ENCODE measurements around the gene MYO6. TPM values are rescaled to one million over a fixed set of nuclear protein-coding genes. Genes with fewer than 3 reads are reported as not detected.

Gene MYO6
- total RNA-seq, 2 experiments from 2014 or later: 0.85 to 1.1 TPM

GRCh38 chr6:75940564-75940963, 191.5 kb downstream of the MYO6 start:
- Histone ChIP-seq H3K36me3 (ENCODE audit: insufficient read depth, low read length) (no peaks in the 10 kb centered on the region), H3K27ac (ENCODE audit: low read depth in 1 of 2, low read length in 2 of 2) (no peak overlapping the region), H3K4me3 (ENCODE audit: low read length) (no peak overlapping the region), H3K27me3 (ENCODE audit: control insufficient read depth in 1 of 2, insufficient read depth in 2 of 2, low read length in 2 of 2) (peaks cover 0 to 14% of the 10 kb centered on the region in 2 experiments), H3K4me1 (ENCODE audit: insufficient read depth, low read length) (peaks cover 2% of the 10 kb centered on the region), H3K9me3 (ENCODE audit: control insufficient read depth in 1 of 2, insufficient read depth in 1 of 2, low read length in 2 of 2) (no peaks in the 10 kb centered on the region)
- DNase-seq (no peak), ATAC-seq (ENCODE audit: poor library complexity) (no peak)
- H3K27ac Mint-ChIP-seq: no peak overlapping the region
- no peak overlapping the region for H3K4me3 Mint-ChIP-seq
- ChIA-PET POLR2A (no interaction called here), CTCF (no interaction called here)
- no peaks in the 10 kb centered on the region for H3K9me3 Mint-ChIP-seq
- TF ChIP-seq CTCF (IDR thresholded peaks at IDR 0.05): no peak
- H3K27me3 Mint-ChIP-seq: peaks cover 3% of the 10 kb centered on the region
- no peaks in the 10 kb centered on the region for H3K4me1 Mint-ChIP-seq (ENCODE audit: low read depth)
- no peaks in the 10 kb centered on the region for H3K36me3 Mint-ChIP-seq (ENCODE audit: low read depth)
- intact Hi-C loops (cut with DNase I, micrococcal nuclease): no loop called here

- no peak for TF ChIP-seq CTCF (IDR thresholded peaks at IDR 0.05)
- POLR2A ChIA-PET: no interaction called here
- Mint-ChIP-seq H3K36me3 (ENCODE audit: low read depth) (no peaks in the 10 kb centered on the region), H3K9me3 (no peaks in the 10 kb centered on the region), H3K4me1 (ENCODE audit: low read depth) (no peaks in the 10 kb centered on the region), H3K27me3 (no peaks in the 10 kb centered on the region), H3K27ac (no peak overlapping the region), H3K4me3 (no peak overlapping the region)
- CTCF ChIA-PET: no interaction called here
- intact Hi-C loops (cut with DNase I, micrococcal nuclease): no loop called here
- Histone ChIP-seq H3K9me3 (ENCODE audit: control insufficient read depth in 1 of 2, insufficient read depth in 1 of 2, low read length in 2 of 2) (no peaks in the 10 kb centered on the region), H3K27ac (ENCODE audit: low read depth in 1 of 2, low read length in 2 of 2) (no peak overlapping the region), H3K4me1 (ENCODE audit: insufficient read depth, low read length) (no peaks in the 10 kb centered on the region), H3K27me3 (ENCODE audit: control insufficient read depth in 1 of 2, insufficient read depth in 2 of 2, low read length in 2 of 2) (peaks cover 0 to 5% of the 10 kb centered on the region in 2 experiments), H3K36me3 (ENCODE audit: insufficient read depth, low read length) (no peaks in the 10 kb centered on the region), H3K4me3 (ENCODE audit: low read length) (no peak overlapping the region)
- DNase-seq: no peak
- no peak for ATAC-seq (ENCODE audit: poor library complexity)
Measured at GRCh38 chr6:75941509-75941908, 192.5 kb downstream of the MYO6 start.

- intact Hi-C loops (cut with DNase I, micrococcal nuclease): no loop called here
- no peak for ATAC-seq (ENCODE audit: poor library complexity)
- Histone ChIP-seq H3K27me3 (ENCODE audit: control insufficient read depth in 1 of 2, insufficient read depth in 2 of 2, low read length in 2 of 2) (no peaks in the 10 kb centered on the region), H3K9me3 (ENCODE audit: control insufficient read depth in 1 of 2, insufficient read depth in 1 of 2, low read length in 2 of 2) (no peaks in the 10 kb centered on the region), H3K36me3 (ENCODE audit: insufficient read depth, low read length) (no peaks in the 10 kb centered on the region), H3K4me1 (ENCODE audit: insufficient read depth, low read length) (no peaks in the 10 kb centered on the region), H3K4me3 (ENCODE audit: low read length) (no peak overlapping the region), H3K27ac (ENCODE audit: low read depth in 1 of 2, low read length in 2 of 2) (no peak overlapping the region)
- H3K9me3 Mint-ChIP-seq: no peaks in the 10 kb centered on the region
- peaks cover 5% of the 10 kb centered on the region for H3K27me3 Mint-ChIP-seq
- CTCF ChIA-PET: no interaction called here
- POLR2A ChIA-PET: no interaction called here
- no peak overlapping the region for H3K4me3 Mint-ChIP-seq
- TF ChIP-seq CTCF (IDR thresholded peaks at IDR 0.05): no peak
- no peaks in the 10 kb centered on the region for H3K36me3 Mint-ChIP-seq (ENCODE audit: low read depth)
- no peaks in the 10 kb centered on the region for H3K4me1 Mint-ChIP-seq (ENCODE audit: low read depth)
- DNase-seq: no peak
- no peak overlapping the region for H3K27ac Mint-ChIP-seq
Measured at GRCh38 chr6:75943381-75943780, 194.3 kb downstream of the MYO6 start.

All from CD4-positive, alpha-beta T cell (primary cell).